Mononuclear cell (primary cell): Measurements from ENCODE around the gene PHYKPL. TPM values are rescaled to one million over a fixed set of nuclear protein-coding genes. Genes with fewer than 3 reads are reported as not detected.

Source experiments
- H3K27me3 ChIP-seq: 2 replicates; pipeline ENCODE4 v1.6.0; 2011; ENCODE audit warnings: low read length, control low read depth; ENCODE audit not compliant: insufficient read depth
- H3K4me1 ChIP-seq: 2 replicates; pipeline ENCODE4 v1.5.1; 2011; ENCODE audit warnings: mild to moderate bottlenecking, low read length, control low read depth; ENCODE audit not compliant: insufficient read depth
- H3K4me3 ChIP-seq: 2 replicates; pipeline ENCODE4 v1.5.1; 2011; ENCODE audit warnings: mild to moderate bottlenecking, low read length, moderate library complexity
- H3K9me3 ChIP-seq: 2 replicates; pipeline ENCODE4 v1.5.1; 2011; ENCODE audit warnings: low read depth, mild to moderate bottlenecking, control low read depth, low read length
- total RNA-seq: library from RNA; depleted of rRNA; stranded (reverse); fragments of >200 nt; gene quantifications from one replicate; pipeline ENCODE4 v1.2.3, GENCODE V29; 2012

Gene PHYKPL
- total RNA-seq, 1 donor: 38.4 TPM

- no peak within 1 kb of the TSS for H3K4me3 ChIP-seq
- H3K4me1 ChIP-seq: peaks cover 7% of the 10 kb centered on the region
- no peaks in the 10 kb centered on the region for H3K9me3 ChIP-seq
- H3K27me3 ChIP-seq: no peaks in the 10 kb centered on the region
Observed at GRCh38 chr5:178187014-178187413, 45.6 kb downstream of the PHYKPL start, which contains the start of gene GMCL2. Gene GMCL2 (minus strand): TSS chr5:178187371. CDS start chr5:178187299, 72 bp downstream.

- Histone ChIP-seq H3K4me3 (no peak overlapping the region), H3K27me3 (no peaks in the 10 kb centered on the region), H3K4me1 (peaks cover 13% of the 10 kb centered on the region), H3K9me3 (no peaks in the 10 kb centered on the region)
Observed at GRCh38 chr5:178186427-178186826, 46.2 kb downstream of the PHYKPL start.

GRCh38 chr5:178182158-178182876 lies 50.3 kb downstream of the PHYKPL start:
- Histone ChIP-seq H3K4me3 (no peak overlapping the region), H3K4me1 (peaks cover 14% of the 10 kb centered on the region), H3K27me3 (no peaks in the 10 kb centered on the region), H3K9me3 (no peaks in the 10 kb centered on the region)

GRCh38 chr5:178180141-178180863 lies 52.3 kb downstream of the PHYKPL start:
- no peak overlapping the region for H3K4me3 ChIP-seq
- no peaks in the 10 kb centered on the region for H3K27me3 ChIP-seq
- no peaks in the 10 kb centered on the region for H3K9me3 ChIP-seq
- H3K4me1 ChIP-seq: peaks cover 14% of the 10 kb centered on the region

- Histone ChIP-seq H3K4me1 (peaks cover 12% of the 10 kb centered on the region), H3K9me3 (no peaks in the 10 kb centered on the region), H3K4me3 (no peak overlapping the region), H3K27me3 (no peaks in the 10 kb centered on the region)
Observed at GRCh38 chr5:178177569-178177968, 55.0 kb downstream of the PHYKPL start.

- no peak overlapping the region for H3K4me3 ChIP-seq
- no peaks in the 10 kb centered on the region for H3K9me3 ChIP-seq
- H3K27me3 ChIP-seq: no peaks in the 10 kb centered on the region
- peaks cover 4% of the 10 kb centered on the region for H3K4me1 ChIP-seq
Observed at GRCh38 chr5:178176791-178177190, 55.8 kb downstream of the PHYKPL start.

- H3K9me3 ChIP-seq: no peaks in the 10 kb centered on the region
- no peak overlapping the region for H3K4me3 ChIP-seq
- no peaks in the 10 kb centered on the region for H3K4me1 ChIP-seq
- no peaks in the 10 kb centered on the region for H3K27me3 ChIP-seq
Observed at GRCh38 chr5:178174456-178174855, 58.1 kb downstream of the PHYKPL start.

- Histone ChIP-seq H3K4me3 (no peak overlapping the region), H3K4me1 (no peaks in the 10 kb centered on the region), H3K27me3 (no peaks in the 10 kb centered on the region), H3K9me3 (no peaks in the 10 kb centered on the region)
Observed at GRCh38 chr5:178170455-178170854, 62.1 kb downstream of the PHYKPL start.

GRCh38 chr5:178165581-178165980 lies 67.0 kb downstream of the PHYKPL start:
- H3K9me3 ChIP-seq: no peaks in the 10 kb centered on the region
- H3K4me1 ChIP-seq: peaks cover 7% of the 10 kb centered on the region
- no peaks in the 10 kb centered on the region for H3K27me3 ChIP-seq
- no peak overlapping the region for H3K4me3 ChIP-seq

- Histone ChIP-seq H3K9me3 (no peaks in the 10 kb centered on the region), H3K4me1 (peaks cover 7% of the 10 kb centered on the region), H3K4me3 (no peak overlapping the region), H3K27me3 (no peaks in the 10 kb centered on the region)
Observed at GRCh38 chr5:178163772-178164735, 68.5 kb downstream of the PHYKPL start.

GRCh38 chr5:178162481-178162880 lies 70.1 kb downstream of the PHYKPL start:
- H3K9me3 ChIP-seq: no peaks in the 10 kb centered on the region
- H3K4me3 ChIP-seq: no peak overlapping the region
- H3K27me3 ChIP-seq: no peaks in the 10 kb centered on the region
- H3K4me1 ChIP-seq: peaks cover 7% of the 10 kb centered on the region

GRCh38 chr5:178160176-178160575 lies 72.4 kb downstream of the PHYKPL start:
- no peaks in the 10 kb centered on the region for H3K9me3 ChIP-seq
- no peaks in the 10 kb centered on the region for H3K27me3 ChIP-seq
- no peak overlapping the region for H3K4me3 ChIP-seq
- H3K4me1 ChIP-seq: peaks cover 7% of the 10 kb centered on the region
